Measurements from ENCODE around the gene CYB5A. TPM values are rescaled to one million over a fixed set of nuclear protein-coding genes. Genes with fewer than 3 reads are reported as not detected.

The CYB5A gene
- total RNA-seq, 4 donors from 2014 or later, result 21.4 to 29.4 (median 23.4) TPM

DNA sequence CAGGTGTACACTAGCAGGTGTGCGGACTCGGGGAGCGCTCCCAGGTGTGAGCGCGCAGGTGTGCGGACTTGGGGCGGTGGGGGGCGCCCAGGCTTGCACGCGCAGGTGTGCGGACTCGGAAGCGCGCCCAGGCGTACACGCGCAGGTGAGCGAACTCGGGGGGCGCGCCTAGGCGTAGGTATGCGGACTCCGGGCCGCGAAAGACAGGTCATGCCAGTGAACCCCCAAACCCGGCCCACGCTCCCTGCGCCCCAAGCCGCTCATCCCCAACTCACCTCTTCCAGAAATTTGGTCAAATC is 342 bp downstream of the CYB5A start:
- DNase-seq, result no peak
- Histone ChIP-seq H3K27me3 (no peaks in the 10 kb centered on the region), H3K36me3 (no peaks in the 10 kb centered on the region), H3K9me3 (no peaks in the 10 kb centered on the region), H3K27ac (peak overlapping the region; percentile 57 to 83 (median 70)), H3K4me1 (peaks cover 2 to 10% of the 10 kb centered on the region in 2 donors), H3K4me3 (peak overlapping the region; percentile 75 to 96 (median 94))
- TF ChIP-seq POLR2A (IDR thresholded peaks at IDR 0.05) (no peak), CTCF (IDR thresholded peaks at IDR 0.05 in 4 of 5, conservative IDR thresholded peaks at IDR 0.05 in 1 of 5) (no peak)
- ATAC-seq, result no peak
- in situ Hi-C loops (cut with MboI; ENCODE audit: low sequenced_read_pairs in 4 of 4), result no loop called here
- intact Hi-C loops (cut with DNase I; ENCODE audit: low total_unique reads), result loop anchor here (5.0 to 10.0 kb wide), 2 partner anchors 306 to 913 kb away; partner anchors contain the start of genes PTGR3 and ZNF407

DNA sequence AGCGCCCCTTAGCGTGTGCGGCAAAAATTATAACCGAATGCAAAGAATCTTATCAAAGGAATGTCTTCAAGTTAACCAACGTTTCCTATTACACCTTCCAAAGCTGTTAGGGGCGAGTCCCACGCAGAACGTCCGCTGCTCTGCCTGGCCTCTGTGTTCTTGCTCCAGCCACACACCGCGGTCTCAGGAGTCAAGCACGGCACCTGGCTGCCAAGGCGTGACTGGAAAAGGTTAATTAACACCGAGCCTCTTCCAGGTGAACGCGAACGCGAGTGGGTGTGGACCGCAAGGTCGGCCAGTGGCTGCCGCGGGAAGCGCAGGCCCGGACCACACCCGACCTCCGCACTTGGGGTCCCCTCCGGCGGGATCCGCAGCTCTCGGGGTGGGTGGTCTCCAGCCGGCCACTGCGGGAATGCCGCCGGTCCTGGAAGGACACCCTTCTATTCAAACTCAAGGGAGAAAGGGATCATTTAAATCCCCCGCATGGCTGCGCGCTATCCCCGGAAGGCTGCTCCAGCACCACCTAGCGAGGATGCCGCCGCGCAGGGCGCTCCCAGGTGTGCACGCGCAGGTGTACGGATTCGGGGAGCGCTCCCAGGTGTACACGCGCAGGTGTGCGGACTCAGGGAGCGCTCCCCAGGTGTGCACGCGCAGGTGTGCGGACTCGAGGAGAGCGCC is 830 bp downstream of the CYB5A start:
- H3K27ac ChIP-seq, result peak overlapping the region in 3 of 4 donors; percentile 60 to 83 (median 79)
- peak overlapping the region; percentile 75 to 96 (median 94) for H3K4me3 ChIP-seq
- peaks cover 2 to 10% of the 10 kb centered on the region in 2 donors for H3K4me1 ChIP-seq
- TF ChIP-seq CTCF (IDR thresholded peaks at IDR 0.05 in 4 of 5, conservative IDR thresholded peaks at IDR 0.05 in 1 of 5) (no peak), POLR2A (IDR thresholded peaks at IDR 0.05) (no peak)
- DNase-seq (no peak), ATAC-seq (no peak)
- H3K27me3 ChIP-seq, result no peaks in the 10 kb centered on the region
- in situ Hi-C loops (cut with MboI; ENCODE audit: low sequenced_read_pairs in 4 of 4) (no loop called here), intact Hi-C loops (cut with DNase I; ENCODE audit: low total_unique reads) (loop anchor here (5.0 to 10.0 kb wide), 2 partner anchors 306 to 914 kb away; partner anchors contain the start of genes PTGR3 and ZNF407)
- H3K9me3 ChIP-seq, result no peaks in the 10 kb centered on the region
- H3K36me3 ChIP-seq, result no peaks in the 10 kb centered on the region

DNA sequence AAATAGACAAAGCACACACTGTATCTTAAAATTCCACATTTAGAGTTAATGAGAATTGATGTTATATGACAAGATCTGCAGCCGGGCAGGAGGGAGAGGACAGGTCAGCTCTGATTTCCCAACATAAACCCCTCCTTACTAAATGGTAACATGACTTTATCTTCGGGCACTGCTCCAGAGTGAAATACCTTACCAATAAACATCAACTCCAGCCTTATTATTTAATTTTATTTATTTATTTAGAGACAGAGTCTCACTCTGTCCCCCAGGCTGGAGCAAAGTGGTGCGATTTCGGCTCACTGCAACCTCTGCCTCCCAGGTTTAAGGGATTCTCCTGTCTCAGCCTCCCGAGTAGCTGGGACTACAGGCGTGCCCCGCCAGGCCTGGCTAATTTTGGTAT is 1.7 kb downstream of the CYB5A start:
- no peaks in the 10 kb centered on the region for H3K36me3 ChIP-seq
- DNase-seq (no peak), ATAC-seq (no peak)
- H3K27me3 ChIP-seq, result no peaks in the 10 kb centered on the region
- in situ Hi-C loops (cut with MboI; ENCODE audit: low sequenced_read_pairs in 4 of 4), result no loop called here
- H3K4me3 ChIP-seq, result no peak overlapping the region
- TF ChIP-seq POLR2A (IDR thresholded peaks at IDR 0.05) (no peak), CTCF (IDR thresholded peaks at IDR 0.05 in 4 of 5, conservative IDR thresholded peaks at IDR 0.05 in 1 of 5) (no peak)
- no peak overlapping the region for H3K27ac ChIP-seq
- intact Hi-C loops (cut with DNase I; ENCODE audit: low total_unique reads), result loop anchor here (5.0 to 10.0 kb wide), 2 partner anchors 307 to 915 kb away; partner anchors contain the start of genes PTGR3 and ZNF407
- H3K4me1 ChIP-seq, result peaks cover 7 to 10% of the 10 kb centered on the region in 2 donors
- no peaks in the 10 kb centered on the region for H3K9me3 ChIP-seq

- Histone ChIP-seq H3K4me3 (no peak overlapping the region), H3K36me3 (no peaks in the 10 kb centered on the region), H3K27ac (peak overlapping the region in 3 of 4 donors; percentile 22 to 36 (median 33)), H3K27me3 (no peaks in the 10 kb centered on the region), H3K9me3 (no peaks in the 10 kb centered on the region), H3K4me1 (peaks cover 15 to 16% of the 10 kb centered on the region in 2 donors)
- intact Hi-C loops (cut with DNase I; ENCODE audit: low total_unique reads), result no loop called here
- ATAC-seq, result no peak
- TF ChIP-seq CTCF (IDR thresholded peaks at IDR 0.05 in 4 of 5, conservative IDR thresholded peaks at IDR 0.05 in 1 of 5) (no peak), POLR2A (IDR thresholded peaks at IDR 0.05) (no peak)
- in situ Hi-C loops (cut with MboI; ENCODE audit: low sequenced_read_pairs in 4 of 4), result no loop called here
- no peak for DNase-seq
Observed at GRCh38 chr18:74289137-74289536, 2.6 kb downstream of the CYB5A start.

Data from gastrocnemius medialis (tissue), 4 donors.